Occipital lobe (tissue), 2 donors: ENCODE measurements around the gene GGT5. TPM values are rescaled to one million over a fixed set of nuclear protein-coding genes. Genes with fewer than 3 reads are reported as not detected.
"Not testable (repeated sequence)": the region's sequence is repeated elsewhere in the genome, so short reads cannot be mapped to it uniquely, and the experiment has no call there.

Experiments used
- DNase-seq: peaks from one replicate; lab custom pipeline; 2025; lab: John Stamatoyannopoulos, UW
- total RNA-seq: library from RNA; depleted of rRNA; stranded (reverse); fragments of >200 nt; gene quantifications from one replicate; pipeline ENCODE4 v1.2.3, GENCODE V29; 2014

Gene GGT5
- total RNA-seq, 1 donor from 2014 or later: 0.94 TPM

GRCh38 chr22:24232725-24233124 lies 12.2 kb downstream of the GGT5 start:
- no peak for DNase-seq

- no peak for DNase-seq
Observed at GRCh38 chr22:24232124-24232523, 12.8 kb downstream of the GGT5 start.

GRCh38 chr22:24231706-24232105 lies 13.2 kb downstream of the GGT5 start:
- no peak for DNase-seq

- DNase-seq: no peak
Observed at GRCh38 chr22:24230911-24231656, 13.8 kb downstream of the GGT5 start.

- no peak for DNase-seq
Observed at GRCh38 chr22:24225951-24226350, 18.9 kb downstream of the GGT5 start.

GRCh38 chr22:24225044-24225601 lies 19.8 kb downstream of the GGT5 start:
- no peak for DNase-seq

GRCh38 chr22:24224468-24224867 lies 20.4 kb downstream of the GGT5 start:
- no peak for DNase-seq

GRCh38 chr22:24219750-24220149 lies 25.1 kb downstream of the GGT5 start:
- DNase-seq: no peak

GRCh38 chr22:24217384-24217783 lies 27.5 kb downstream of the GGT5 start:
- DNase-seq: no peak

- no peak for DNase-seq
Observed at GRCh38 chr22:24216541-24217209, 28.2 kb downstream of the GGT5 start.

GRCh38 chr22:24214467-24215285 lies 30.2 kb downstream of the GGT5 start:
- DNase-seq: no peak

GRCh38 chr22:24213111-24213510 lies 31.8 kb downstream of the GGT5 start:
- not testable (repeated sequence) for DNase-seq

GRCh38 chr22:24211716-24212115 lies 33.2 kb downstream of the GGT5 start:
- not testable (repeated sequence) for DNase-seq

- not testable (repeated sequence) for DNase-seq
Observed at GRCh38 chr22:24210409-24210808, 34.5 kb downstream of the GGT5 start.

GRCh38 chr22:24209687-24210086 lies 35.2 kb downstream of the GGT5 start:
- no peak for DNase-seq

GRCh38 chr22:24209016-24209415 lies 35.9 kb downstream of the GGT5 start:
- DNase-seq: no peak

GRCh38 chr22:24208012-24208749 lies 36.7 kb downstream of the GGT5 start:
- no peak for DNase-seq

GRCh38 chr22:24207264-24208011 lies 37.4 kb downstream of the GGT5 start:
- no peak for DNase-seq

- DNase-seq: not testable (repeated sequence)
Observed at GRCh38 chr22:24206460-24207263, 38.2 kb downstream of the GGT5 start.
